ENCODE data around the gene LCK.

- TF ChIP-seq CTCF (conservative IDR thresholded peaks at IDR 0.05; ENCODE audit: low read depth in 2 of 2) (no peak), REST (IDR thresholded peaks at IDR 0.05; ENCODE audit: unreplicated experiment) (no peak), ZNF462 (CRISPR knock-in tag; IDR thresholded peaks at IDR 0.05) (no peak), EZH2phosphoT487 (IDR thresholded peaks at IDR 0.05; ENCODE audit: unreplicated experiment) (no peak), EZH2 (IDR thresholded peaks at IDR 0.05; ENCODE audit: low read depth, unreplicated experiment) (no peak), POLR2AphosphoS5 (IDR thresholded peaks at IDR 0.05; ENCODE audit: low read depth) (peak; percentile 3; the same call in 1 of the 2 replicates), ETS1 (IDR thresholded peaks at IDR 0.05) (no peak), CREB1 (CRISPR knock-in tag; IDR thresholded peaks at IDR 0.05; ENCODE audit: low read depth) (no peak)
These were observed 82.3 kb downstream of the LCK start for GRCh38 chr1:32333251-32333963.

All from GM23338 (cell line).